Gastroesophageal sphincter (tissue), 3 donors: ENCODE measurements around the gene PFKFB4.
A peak's percentile ranks its signal among the peaks of the same experiment; 100 is the strongest.

Experiments
- POLR2AphosphoS5 ChIP-seq: sonication (generic); formaldehyde crosslinking; IDR thresholded peaks from one replicate; pipeline ENCODE4 v1.6.1; 2017; ENCODE audit warnings: antibody characterized with exemption
- TF ChIP-seq, protein P1 (sequence below), 4 experiments: fragments of 200-600 bp in 2 of 4; fragments of 450-650 bp in 2 of 4; sonication (generic) in 1 of 4; IDR thresholded peaks; one replicate each; pipeline ENCODE4 v1.5.1; 2017 to 2019; ENCODE audit warnings: antibody characterized with exemption in 4 of 4, mild to moderate bottlenecking in 2 of 4, moderate library complexity in 2 of 4

DNA sequence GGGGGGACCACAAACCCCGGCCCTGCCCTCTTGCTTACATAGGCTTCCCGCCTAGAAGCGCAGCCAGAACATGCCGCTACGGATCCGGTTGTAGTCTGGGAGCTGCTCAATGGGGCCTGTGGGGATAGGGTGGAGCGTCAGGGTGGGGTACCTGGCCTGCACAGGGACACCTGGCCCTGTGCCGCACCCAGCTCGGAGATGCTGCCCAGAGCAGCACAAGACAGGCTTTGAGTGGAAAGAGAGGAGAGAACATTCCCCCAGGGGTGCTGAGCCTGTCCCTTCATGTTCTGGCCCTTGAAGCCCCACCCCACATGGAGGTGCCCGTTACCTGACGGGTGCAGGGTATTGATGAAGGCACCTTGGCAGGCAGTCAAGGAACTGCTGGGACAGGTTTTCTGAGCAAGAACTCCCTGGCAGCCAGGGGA is 42.5 kb upstream of the PFKFB4 start:
- TF ChIP-seq, protein P1, sequence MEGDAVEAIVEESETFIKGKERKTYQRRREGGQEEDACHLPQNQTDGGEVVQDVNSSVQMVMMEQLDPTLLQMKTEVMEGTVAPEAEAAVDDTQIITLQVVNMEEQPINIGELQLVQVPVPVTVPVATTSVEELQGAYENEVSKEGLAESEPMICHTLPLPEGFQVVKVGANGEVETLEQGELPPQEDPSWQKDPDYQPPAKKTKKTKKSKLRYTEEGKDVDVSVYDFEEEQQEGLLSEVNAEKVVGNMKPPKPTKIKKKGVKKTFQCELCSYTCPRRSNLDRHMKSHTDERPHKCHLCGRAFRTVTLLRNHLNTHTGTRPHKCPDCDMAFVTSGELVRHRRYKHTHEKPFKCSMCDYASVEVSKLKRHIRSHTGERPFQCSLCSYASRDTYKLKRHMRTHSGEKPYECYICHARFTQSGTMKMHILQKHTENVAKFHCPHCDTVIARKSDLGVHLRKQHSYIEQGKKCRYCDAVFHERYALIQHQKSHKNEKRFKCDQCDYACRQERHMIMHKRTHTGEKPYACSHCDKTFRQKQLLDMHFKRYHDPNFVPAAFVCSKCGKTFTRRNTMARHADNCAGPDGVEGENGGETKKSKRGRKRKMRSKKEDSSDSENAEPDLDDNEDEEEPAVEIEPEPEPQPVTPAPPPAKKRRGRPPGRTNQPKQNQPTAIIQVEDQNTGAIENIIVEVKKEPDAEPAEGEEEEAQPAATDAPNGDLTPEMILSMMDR (IDR thresholded peaks at IDR 0.05): peak in 1 of 4 experiments; percentile 4
- no peak for TF ChIP-seq POLR2AphosphoS5
